Activated gamma-delta T cell treated with anti-CD3 and anti-CD28 coated beads, Interleukin-2, amount 50 U/mL, for 16 hours (primary cell): ENCODE data around the gene ARL16.

Experiments
- DNase-seq: peaks from one replicate; pipeline ENCODE4 v3.0.0-alpha.2; 2020; ENCODE audit warnings: low read depth

The ARL16 gene

GRCh38 chr17:81666342-81667191 lies 17.0 kb downstream of the ARL16 start, which contains the start of the genes CCDC137 and OXLD1:
CCDC137 (plus strand) TSS chr17:81666737; CDS start chr17:81666767, 30 bp downstream.
OXLD1 (minus strand) TSS chr17:81666605; CDS start chr17:81666577, 28 bp downstream.
- peak; percentile 89 for DNase-seq

DNA sequence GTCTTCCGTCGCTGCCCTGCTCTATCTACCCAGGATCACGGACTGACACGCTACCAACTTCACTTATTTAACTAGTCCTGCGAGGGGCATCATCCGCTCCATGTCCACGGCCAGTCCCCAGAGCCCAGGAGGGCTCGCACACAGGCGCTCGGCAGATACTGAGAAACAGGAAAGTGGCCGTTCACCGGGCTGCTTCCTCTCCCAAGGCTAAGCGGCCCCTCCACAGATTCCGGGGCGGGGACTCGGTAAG lies 17.6 kb downstream of the ARL16 start:
- no peak for DNase-seq

GRCh38 chr17:81665205-81666091 lies 18.1 kb downstream of the ARL16 start:
- DNase-seq, result no peak

DNA sequence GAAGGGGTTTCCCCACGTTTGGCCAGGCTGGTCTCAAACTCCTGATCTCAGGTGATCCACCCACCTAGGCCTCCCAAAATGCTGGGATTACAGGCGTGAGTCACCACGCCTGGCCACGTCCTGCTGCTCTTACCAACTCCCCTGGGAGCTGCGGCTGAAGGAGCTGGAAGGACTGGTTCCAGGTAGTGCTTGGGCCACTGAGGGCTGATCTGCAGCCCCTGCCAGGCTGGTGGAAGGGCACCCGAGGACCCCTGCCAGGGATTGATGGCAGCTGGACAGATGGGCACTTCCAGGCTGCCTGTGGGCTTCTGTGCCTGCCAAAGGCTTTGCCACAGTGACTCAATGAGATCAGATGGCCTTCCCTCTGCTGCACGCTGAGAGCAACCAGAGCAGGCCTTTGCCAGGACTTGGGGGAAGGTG lies 19.5 kb downstream of the ARL16 start:
- DNase-seq, result no peak

- DNase-seq, result no peak
Measured at GRCh38 chr17:81662002-81662401, 21.6 kb downstream of the ARL16 start.

- DNase-seq, result no peak
Measured at GRCh38 chr17:81660441-81660840, 23.2 kb downstream of the ARL16 start.

DNA sequence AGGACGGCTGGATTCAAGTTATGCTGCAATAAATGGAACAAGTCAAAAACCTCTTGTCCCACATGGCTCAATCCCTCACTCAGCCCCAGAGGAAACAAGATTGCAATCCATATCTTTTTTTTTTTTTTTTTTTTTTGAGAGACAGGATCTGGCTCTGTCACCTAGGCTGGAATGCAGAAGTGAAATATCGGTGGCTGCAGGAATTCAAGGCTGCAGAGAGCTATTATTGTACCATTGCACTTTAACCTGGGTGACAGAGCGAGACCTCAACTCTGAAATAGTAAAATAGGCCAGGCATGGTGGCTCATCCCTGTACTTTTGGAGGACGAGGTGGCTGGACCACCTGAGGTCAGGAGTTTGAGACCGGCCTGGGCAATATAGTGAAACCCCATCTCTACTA lies 24.6 kb downstream of the ARL16 start:
- DNase-seq, result no peak

- DNase-seq, result no peak
Measured at GRCh38 chr17:81656835-81657234, 26.8 kb downstream of the ARL16 start.

GRCh38 chr17:81656118-81656743 lies 27.4 kb downstream of the ARL16 start, which contains the start of gene PDE6G:
PDE6G (minus strand) TSS chr17:81656542; CDS start chr17:81653305, 3,237 bp downstream.
- DNase-seq, result no peak

GRCh38 chr17:81655378-81656117 lies 28.0 kb downstream of the ARL16 start:
- DNase-seq, result no peak

DNA sequence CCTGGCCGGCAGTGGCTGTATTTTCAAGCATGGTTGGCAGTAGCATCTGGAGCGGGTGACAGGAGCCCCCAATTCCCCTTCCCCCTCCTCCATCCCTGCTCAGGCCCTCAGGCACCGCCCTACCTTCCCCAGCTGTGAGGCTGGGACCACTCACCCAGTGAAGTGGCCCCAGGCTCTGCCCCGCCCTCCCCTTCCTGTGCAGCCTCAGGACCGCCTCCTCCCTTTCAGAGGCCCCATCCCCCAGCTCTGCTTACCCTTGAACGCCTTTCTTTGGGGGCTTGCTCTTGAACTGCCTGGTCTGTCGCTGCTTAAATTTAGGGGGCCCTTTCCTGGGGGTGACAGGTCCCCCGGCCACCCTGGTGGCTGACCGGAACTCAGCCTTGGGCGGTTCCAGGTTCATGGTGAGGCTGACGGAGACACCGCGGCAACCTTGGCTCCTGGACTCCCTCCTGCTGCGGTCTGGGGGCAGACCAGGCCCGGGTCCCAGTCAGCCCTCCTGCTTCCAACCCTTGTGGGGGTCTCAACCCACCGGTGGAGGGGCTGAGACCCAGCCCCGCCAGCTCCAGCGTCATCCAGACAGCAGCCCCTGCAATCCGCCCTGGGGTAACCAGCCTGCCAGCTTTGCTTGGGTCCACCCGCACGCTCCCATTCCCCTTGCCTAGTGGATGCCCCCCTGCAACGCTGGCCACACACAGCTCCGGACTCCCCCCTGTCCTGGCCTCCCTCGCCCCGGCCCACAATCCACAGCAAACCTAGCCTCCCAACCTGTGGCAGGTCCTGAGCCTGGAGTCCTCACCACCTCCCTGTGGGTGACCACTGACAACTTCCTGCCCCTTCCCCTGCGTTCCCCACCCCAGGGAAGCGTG lies 30.5 kb downstream of the ARL16 start:
- DNase-seq, result no peak

DNA sequence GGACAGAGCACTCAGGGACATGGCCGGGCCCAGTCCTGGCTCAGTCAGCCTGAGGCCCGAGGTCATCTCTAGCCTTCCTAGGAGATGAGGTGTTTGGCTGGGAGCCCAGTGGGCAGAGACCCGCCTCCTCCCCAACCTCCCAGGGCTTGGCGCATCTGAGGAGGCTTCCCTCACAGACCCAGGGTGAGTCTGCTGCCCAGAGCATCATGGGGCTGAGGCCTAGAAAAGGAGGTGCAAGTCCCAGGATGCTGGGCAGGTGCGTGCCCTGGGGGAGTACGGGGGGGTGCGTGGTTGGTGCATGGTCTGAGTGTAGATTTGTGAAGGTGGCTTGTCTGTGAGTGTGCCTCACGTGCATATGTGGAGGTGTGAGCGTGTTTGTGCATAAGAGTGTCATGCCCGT lies 31.9 kb downstream of the ARL16 start:
- DNase-seq, result no peak

DNA sequence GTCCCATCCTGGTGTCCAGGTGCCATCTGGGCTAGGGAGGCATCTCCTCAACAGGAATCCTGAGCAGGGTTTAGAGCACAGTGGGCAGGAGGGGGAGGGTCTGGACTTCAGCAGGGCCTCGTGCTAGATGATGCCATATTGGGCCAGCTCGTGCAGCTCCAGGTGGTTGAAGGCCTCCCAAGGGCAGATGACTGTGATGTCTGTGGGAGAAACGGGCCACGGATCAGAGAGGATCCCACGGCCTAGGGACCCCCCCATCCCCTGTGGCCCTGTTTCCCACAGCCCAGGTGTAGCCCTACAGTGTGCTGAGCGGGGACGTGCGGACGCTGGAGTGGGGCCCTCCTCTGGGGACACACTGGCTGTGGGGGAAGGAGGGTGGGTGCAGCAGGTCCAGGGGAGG lies 32.6 kb downstream of the ARL16 start:
- no peak for DNase-seq

- DNase-seq, result no peak
Measured at GRCh38 chr17:81648707-81649085, 34.9 kb downstream of the ARL16 start.

- no peak for DNase-seq
Measured at GRCh38 chr17:81648013-81648706, 35.4 kb downstream of the ARL16 start.

DNA sequence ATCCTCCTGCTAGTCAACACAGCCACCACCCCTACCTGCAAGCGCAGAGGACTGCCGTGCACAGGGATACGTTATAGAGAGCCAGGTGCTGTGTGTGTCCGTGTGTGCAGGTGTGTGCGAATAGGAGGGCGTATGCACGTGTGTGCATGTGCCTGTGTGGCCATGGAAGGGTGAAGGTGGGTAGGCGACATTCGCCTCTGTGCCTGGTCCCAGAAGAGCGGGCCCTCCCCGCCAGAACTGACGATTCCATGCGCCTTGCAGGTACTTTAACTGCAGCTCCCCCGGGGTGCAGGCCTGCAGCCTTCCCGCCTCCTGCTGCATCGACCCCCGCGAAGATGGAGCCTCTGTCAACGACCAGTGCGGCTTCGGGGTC lies 36.0 kb downstream of the ARL16 start:
- no peak for DNase-seq

- DNase-seq, result no peak
Measured at GRCh38 chr17:81646869-81647600, 36.6 kb downstream of the ARL16 start.

- no peak for DNase-seq
Measured at GRCh38 chr17:81644976-81645952, 38.3 kb downstream of the ARL16 start.
